Right lobe of liver (tissue), 4 donors: ENCODE results near the gene GPATCH4.

Source experiments
- POLR2A ChIP-seq: fragments of 450-650 bp; IDR thresholded peaks from one replicate; pipeline ENCODE4 v1.6.1; 2017; ENCODE audit warnings: antibody characterized with exemption, mild to moderate bottlenecking
- TF ChIP-seq, protein P1 (sequence below), 4 donors: fragments of 200-600 bp in 3 of 4; fragments of 450-650 bp in 1 of 4; IDR thresholded peaks; one replicate each; pipeline versions ENCODE4 v1.5.1 to v1.8.0; 2016 to 2022; ENCODE audit warnings: antibody characterized with exemption in 4 of 4, mild to moderate bottlenecking in 2 of 4
- donor health status: DM: no; HTN: no; CAD: no.
- donor health status: DM: no; HTN: no; CAD: no.
- donor health status: DM: no; HTN: yes; CAD: no.

DNA sequence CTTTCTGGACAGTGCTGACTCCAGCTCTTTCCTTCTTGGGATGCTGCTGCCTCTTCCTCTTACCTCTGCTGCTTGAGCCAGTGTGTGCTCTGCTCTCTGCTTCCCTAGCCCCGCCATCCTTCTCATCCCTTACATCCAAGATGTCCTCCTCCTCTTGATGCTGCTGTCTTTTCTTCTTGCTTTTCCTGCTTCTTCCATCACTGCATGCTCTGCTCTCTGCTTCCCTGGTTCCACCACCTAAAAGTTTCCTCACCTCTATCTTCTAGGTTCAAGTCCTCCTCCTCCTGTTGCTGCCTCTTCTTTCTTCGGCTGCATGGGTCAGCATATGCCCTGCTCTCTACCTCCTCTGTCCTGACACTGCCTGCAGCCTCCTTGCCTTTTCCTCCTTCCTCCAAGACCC is 6.3 kb downstream of the GPATCH4 start:
- TF ChIP-seq, protein P1, sequence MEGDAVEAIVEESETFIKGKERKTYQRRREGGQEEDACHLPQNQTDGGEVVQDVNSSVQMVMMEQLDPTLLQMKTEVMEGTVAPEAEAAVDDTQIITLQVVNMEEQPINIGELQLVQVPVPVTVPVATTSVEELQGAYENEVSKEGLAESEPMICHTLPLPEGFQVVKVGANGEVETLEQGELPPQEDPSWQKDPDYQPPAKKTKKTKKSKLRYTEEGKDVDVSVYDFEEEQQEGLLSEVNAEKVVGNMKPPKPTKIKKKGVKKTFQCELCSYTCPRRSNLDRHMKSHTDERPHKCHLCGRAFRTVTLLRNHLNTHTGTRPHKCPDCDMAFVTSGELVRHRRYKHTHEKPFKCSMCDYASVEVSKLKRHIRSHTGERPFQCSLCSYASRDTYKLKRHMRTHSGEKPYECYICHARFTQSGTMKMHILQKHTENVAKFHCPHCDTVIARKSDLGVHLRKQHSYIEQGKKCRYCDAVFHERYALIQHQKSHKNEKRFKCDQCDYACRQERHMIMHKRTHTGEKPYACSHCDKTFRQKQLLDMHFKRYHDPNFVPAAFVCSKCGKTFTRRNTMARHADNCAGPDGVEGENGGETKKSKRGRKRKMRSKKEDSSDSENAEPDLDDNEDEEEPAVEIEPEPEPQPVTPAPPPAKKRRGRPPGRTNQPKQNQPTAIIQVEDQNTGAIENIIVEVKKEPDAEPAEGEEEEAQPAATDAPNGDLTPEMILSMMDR (IDR thresholded peaks at IDR 0.05): no peak
- TF ChIP-seq POLR2A: no peak
